ENCODE data around the gene SNX2.
"Not testable (repeated sequence)": the region's sequence is repeated elsewhere in the genome, so short reads cannot be mapped to it uniquely, and the experiment has no call there.

The SNX2 gene

DNA sequence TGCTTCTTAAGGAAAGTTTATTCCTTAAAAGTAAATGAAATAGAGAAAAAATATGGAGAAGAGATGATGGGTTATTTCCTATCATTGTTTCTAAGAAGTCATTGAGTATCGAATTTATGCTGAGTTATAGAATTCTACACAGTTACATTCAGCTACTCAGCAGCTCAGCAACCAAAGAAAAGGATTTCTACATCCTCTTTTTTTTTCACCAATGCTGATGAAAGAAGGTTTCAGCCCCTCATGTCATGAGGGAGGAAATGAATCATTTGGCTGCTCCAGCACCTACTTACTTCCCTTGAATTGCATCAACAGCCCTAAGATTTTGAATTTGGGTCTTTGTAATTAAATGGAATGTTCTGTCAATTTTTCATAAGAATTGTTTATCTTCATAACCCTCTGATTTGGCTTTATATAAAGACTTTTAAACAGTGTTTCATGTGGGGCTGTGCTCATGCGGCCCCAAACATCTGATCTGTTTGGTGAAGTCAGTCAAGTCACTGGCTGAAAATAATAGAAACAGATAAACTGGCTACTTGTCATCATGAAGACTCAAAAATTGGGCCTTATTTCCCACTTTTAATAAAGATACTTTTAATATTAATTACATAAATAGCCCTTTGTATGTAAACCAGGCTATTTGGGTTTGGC is 18.5 kb upstream of the SNX2 start:
- peak; percentile 41 for DNase-seq (ENCODE audit: low spot score)
- in situ Hi-C loops (cut with MboI; ENCODE audit: low pct_unique_long_range_greater_than_20kb, low sequenced_read_pairs, unreplicated experiment): no loop called here
- TF ChIP-seq, protein P1, sequence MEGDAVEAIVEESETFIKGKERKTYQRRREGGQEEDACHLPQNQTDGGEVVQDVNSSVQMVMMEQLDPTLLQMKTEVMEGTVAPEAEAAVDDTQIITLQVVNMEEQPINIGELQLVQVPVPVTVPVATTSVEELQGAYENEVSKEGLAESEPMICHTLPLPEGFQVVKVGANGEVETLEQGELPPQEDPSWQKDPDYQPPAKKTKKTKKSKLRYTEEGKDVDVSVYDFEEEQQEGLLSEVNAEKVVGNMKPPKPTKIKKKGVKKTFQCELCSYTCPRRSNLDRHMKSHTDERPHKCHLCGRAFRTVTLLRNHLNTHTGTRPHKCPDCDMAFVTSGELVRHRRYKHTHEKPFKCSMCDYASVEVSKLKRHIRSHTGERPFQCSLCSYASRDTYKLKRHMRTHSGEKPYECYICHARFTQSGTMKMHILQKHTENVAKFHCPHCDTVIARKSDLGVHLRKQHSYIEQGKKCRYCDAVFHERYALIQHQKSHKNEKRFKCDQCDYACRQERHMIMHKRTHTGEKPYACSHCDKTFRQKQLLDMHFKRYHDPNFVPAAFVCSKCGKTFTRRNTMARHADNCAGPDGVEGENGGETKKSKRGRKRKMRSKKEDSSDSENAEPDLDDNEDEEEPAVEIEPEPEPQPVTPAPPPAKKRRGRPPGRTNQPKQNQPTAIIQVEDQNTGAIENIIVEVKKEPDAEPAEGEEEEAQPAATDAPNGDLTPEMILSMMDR (IDR thresholded peaks at IDR 0.05; ENCODE audit: extremely low read depth, insufficient read depth, missing control alignments): no peak

DNA sequence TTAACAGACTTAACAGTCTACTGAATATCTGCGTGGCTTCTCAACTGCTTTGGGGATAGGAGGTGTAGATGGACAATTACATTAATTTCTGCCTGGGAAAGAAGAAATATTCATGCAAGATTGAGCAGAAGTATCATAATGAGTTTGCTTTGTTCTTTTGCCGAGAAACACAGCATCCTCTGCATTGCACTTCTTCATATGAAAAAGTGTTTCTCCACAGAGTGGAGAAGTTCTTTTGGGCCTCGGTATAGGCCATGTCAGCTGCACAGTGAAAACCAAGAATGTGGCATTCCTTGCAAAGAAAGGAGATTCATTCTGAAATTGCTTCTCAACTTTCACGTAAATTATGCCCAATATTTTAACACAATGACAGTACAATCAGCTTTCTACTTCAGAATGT is 17.6 kb upstream of the SNX2 start:
- in situ Hi-C loops (cut with MboI; ENCODE audit: low pct_unique_long_range_greater_than_20kb, low sequenced_read_pairs, unreplicated experiment): no loop called here
- TF ChIP-seq, protein P1 (IDR thresholded peaks at IDR 0.05; ENCODE audit: extremely low read depth, insufficient read depth, missing control alignments): no peak
- DNase-seq (ENCODE audit: low spot score): no peak

DNA sequence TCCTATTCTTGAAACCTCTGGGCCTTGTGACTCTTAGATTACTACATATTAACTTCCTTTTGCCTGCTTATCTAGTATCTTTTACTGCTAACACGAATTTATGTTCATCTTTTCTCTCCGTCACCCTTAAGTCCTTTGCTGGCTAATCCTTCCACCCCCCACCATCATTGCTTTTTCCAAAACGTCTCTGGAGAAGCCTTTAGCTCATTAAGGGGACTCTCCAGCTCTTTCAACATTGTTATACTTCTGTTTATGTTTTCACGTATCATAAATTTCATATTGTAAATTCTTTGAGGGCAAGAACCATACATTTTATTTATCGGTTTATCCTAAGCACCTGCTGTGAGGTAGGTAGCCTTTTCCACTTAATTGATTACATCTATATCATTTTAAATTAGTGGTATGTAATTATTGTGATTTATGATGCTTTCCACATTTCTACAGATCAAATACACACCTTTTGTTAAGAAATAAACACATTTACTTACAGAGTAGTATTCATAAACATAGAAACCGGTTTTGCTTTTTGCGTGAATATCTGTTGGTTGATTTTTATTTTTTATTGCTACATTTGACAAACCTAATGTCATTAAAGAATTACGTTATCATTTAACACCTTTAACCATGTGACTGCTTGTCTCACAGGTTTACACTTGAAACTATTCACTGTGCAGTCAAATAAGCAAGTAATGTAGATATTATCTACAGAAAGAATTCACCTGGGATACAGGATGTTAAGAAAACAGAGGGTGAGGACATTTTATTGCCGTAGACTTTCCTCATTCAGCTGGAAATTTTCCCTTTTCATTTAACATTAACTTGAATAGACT is 15.4 kb upstream of the SNX2 start:
- DNase-seq (ENCODE audit: low spot score): no peak
- in situ Hi-C loops (cut with MboI; ENCODE audit: low pct_unique_long_range_greater_than_20kb, low sequenced_read_pairs, unreplicated experiment): no loop called here
- TF ChIP-seq, protein P1 (IDR thresholded peaks at IDR 0.05; ENCODE audit: extremely low read depth, insufficient read depth, missing control alignments): no peak

DNA sequence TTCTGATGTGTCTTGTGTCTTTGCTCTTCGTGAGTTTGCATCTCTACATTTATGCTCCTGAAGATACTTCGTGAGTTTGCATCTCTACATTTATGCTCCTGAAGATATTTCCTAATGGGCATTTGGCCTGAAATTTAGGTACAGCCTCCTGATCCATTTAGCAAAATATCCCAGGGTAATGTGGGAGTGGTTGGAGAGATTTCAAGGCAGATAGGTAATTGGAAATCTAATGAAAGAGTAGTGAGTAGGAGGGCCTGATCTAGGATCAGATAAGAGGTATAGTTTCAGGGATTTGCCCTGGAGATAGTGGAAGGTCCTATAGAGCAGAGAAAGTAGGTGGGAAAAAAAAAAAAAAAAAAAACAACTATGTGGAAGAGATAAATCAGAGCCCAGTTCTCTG is 14.6 kb upstream of the SNX2 start:
- DNase-seq (ENCODE audit: low spot score): no peak
- TF ChIP-seq, protein P1 (IDR thresholded peaks at IDR 0.05; ENCODE audit: extremely low read depth, insufficient read depth, missing control alignments): no peak
- in situ Hi-C loops (cut with MboI; ENCODE audit: low pct_unique_long_range_greater_than_20kb, low sequenced_read_pairs, unreplicated experiment): no loop called here

DNA sequence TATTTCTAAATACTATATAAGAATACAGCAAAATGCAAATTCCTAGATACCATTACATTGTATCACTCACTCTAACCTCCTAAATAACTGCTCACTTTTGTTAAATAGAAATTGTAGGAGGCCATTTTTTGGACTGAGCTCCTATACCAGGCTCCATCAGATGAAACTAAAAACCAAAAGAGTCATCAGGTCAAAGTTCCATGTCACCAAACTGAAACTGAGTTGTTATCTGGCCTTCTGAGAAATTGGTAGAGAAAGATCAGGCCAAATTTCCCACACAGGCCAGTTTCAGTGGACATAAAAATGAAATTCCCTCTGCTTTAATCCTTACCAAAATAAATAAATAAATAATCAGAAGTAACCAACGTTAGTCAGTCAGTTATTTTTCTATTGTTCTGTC is 13.8 kb upstream of the SNX2 start:
- no peak for DNase-seq (ENCODE audit: low spot score)
- in situ Hi-C loops (cut with MboI; ENCODE audit: low pct_unique_long_range_greater_than_20kb, low sequenced_read_pairs, unreplicated experiment): no loop called here
- TF ChIP-seq, protein P1 (IDR thresholded peaks at IDR 0.05; ENCODE audit: extremely low read depth, insufficient read depth, missing control alignments): no peak

DNA sequence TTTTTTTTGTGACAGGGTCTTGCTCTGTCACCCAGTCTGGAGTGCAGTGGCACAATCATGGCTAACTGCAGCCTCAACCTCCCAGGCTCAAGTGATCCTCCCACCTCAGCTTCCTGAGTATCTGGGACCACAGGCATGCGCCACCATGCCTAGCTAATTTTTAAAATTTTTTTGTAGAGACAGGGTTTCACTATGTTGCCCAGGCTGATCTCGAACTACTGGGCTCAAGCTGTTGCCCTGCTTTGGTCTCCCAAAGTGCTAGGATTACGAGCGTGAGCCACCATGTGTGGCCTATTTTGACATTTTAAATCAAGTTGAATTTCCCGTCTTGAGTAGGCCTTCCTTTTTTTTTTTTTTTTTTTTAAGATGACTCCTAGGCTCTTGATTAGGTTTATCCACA is 13.0 kb upstream of the SNX2 start:
- in situ Hi-C loops (cut with MboI; ENCODE audit: low pct_unique_long_range_greater_than_20kb, low sequenced_read_pairs, unreplicated experiment); DNase-seq (ENCODE audit: low spot score): not testable (repeated sequence)

DNA sequence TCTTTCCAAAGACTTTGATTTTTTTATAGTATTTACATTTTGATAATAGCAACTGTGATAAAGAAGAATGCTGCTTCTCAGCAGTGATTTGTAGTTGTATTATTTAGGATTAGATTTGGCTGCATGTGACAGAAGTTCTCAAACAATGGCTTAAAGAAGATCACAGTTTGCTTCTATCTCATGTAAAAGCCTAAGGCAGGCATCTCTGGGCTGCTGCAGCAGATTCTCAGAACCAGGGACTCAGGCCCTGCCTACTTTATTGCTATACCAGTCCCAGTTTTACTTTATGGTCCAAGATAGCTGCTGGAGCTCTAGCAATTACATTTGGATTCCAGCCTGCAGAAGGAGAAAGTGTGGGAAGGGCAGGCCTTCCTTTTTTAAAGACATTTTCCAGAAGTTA is 8.8 kb upstream of the SNX2 start:
- DNase-seq (ENCODE audit: low spot score): no peak
- TF ChIP-seq, protein P1 (IDR thresholded peaks at IDR 0.05; ENCODE audit: extremely low read depth, insufficient read depth, missing control alignments): no peak
- in situ Hi-C loops (cut with MboI; ENCODE audit: low pct_unique_long_range_greater_than_20kb, low sequenced_read_pairs, unreplicated experiment): no loop called here
